ENCODE measurements around the gene HCLS1.
A peak's percentile ranks its signal among the peaks of the same experiment; 100 is the strongest.

The HCLS1 gene

DNA sequence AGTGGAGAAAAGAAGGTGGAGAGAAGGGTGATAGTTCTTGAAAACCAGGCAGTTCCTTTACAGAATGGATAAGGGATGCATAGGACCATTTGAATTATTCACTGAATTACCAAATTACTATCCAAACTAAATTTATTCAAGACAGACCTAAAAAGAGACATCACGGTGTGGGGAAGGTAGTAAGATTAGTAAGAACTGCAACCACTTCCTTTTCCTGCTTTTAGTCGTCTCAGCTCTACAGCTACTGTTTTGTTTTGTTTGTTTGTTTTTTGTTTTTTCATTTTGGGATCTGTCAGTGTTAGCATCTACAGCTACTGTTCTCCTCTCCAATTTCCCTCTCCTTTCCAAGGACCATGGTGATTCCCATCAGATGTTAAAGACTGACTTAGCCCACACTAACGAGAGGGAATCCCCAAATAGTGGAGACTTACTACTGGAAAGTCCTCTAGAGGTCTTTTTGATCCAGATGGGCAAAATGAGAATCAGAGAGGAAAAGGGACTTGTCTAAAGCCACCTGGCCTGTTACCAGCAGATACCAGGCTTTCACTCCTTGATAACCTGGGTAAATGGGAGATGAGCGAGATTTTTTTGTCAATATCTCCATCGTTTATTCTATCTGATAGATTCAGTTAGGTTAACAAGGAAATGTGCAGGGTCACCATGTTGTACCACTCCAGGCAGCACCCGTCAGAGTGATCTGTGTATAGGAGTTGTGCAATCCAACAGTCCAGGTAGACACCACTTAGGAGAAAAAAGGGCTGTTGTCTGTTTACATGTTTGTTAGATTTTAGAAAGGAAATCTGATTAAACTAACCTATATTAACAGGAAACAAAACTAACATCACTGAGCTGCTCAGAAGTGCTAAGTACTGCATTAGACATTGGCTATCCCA lies 6.0 kb downstream of the HCLS1 start:
- H3K9me3 ChIP-seq = no peaks in the 10 kb centered on the region
- H3K36me3 ChIP-seq = peaks cover 85% of the 10 kb centered on the region
- TF ChIP-seq, protein P1, sequence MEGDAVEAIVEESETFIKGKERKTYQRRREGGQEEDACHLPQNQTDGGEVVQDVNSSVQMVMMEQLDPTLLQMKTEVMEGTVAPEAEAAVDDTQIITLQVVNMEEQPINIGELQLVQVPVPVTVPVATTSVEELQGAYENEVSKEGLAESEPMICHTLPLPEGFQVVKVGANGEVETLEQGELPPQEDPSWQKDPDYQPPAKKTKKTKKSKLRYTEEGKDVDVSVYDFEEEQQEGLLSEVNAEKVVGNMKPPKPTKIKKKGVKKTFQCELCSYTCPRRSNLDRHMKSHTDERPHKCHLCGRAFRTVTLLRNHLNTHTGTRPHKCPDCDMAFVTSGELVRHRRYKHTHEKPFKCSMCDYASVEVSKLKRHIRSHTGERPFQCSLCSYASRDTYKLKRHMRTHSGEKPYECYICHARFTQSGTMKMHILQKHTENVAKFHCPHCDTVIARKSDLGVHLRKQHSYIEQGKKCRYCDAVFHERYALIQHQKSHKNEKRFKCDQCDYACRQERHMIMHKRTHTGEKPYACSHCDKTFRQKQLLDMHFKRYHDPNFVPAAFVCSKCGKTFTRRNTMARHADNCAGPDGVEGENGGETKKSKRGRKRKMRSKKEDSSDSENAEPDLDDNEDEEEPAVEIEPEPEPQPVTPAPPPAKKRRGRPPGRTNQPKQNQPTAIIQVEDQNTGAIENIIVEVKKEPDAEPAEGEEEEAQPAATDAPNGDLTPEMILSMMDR (IDR thresholded peaks at IDR 0.05) = no peak
- H3K4me1 ChIP-seq (ENCODE audit: control insufficient read depth in 1 of 2, insufficient read depth in 1 of 2, low read depth in 1 of 2, low read length in 1 of 2) = peaks cover 58 to 70% of the 10 kb centered on the region in 2 experiments
- peak overlapping the region; percentile 9 to 39 for H3K4me3 ChIP-seq (ENCODE audit: low read depth in 1 of 2, low read length in 1 of 2)
- peak overlapping the region; percentile 86 for H3K27ac ChIP-seq
- no peaks in the 10 kb centered on the region for H3K27me3 ChIP-seq

DNA sequence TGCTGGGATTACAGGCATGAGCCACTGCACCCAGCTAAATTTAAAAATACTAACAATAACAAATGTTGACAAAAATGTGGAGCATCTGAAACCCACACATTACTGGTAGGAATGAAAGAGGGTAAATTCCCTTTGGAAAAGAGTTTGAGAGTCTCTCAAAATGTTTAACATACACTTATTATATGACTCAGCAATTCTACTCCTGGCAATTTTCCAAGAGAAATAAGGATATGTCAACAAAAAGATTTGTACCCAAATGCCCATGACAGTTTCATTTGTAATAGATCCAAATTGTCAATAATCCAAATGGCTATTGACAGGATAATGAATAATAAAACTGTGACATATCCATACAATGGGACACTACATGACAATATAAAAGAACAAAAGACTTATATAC lies 9.0 kb downstream of the HCLS1 start:
- Histone ChIP-seq H3K36me3 (peaks cover 91% of the 10 kb centered on the region), H3K4me1 (ENCODE audit: control insufficient read depth in 1 of 2, insufficient read depth in 1 of 2, low read depth in 1 of 2, low read length in 1 of 2) (peaks cover 27 to 44% of the 10 kb centered on the region in 2 experiments), H3K27ac (peak overlapping the region; percentile 43), H3K9me3 (no peaks in the 10 kb centered on the region), H3K27me3 (no peaks in the 10 kb centered on the region), H3K4me3 (ENCODE audit: low read depth in 1 of 2, low read length in 1 of 2) (no peak overlapping the region)
- TF ChIP-seq, protein P1 (IDR thresholded peaks at IDR 0.05) = no peak

DNA sequence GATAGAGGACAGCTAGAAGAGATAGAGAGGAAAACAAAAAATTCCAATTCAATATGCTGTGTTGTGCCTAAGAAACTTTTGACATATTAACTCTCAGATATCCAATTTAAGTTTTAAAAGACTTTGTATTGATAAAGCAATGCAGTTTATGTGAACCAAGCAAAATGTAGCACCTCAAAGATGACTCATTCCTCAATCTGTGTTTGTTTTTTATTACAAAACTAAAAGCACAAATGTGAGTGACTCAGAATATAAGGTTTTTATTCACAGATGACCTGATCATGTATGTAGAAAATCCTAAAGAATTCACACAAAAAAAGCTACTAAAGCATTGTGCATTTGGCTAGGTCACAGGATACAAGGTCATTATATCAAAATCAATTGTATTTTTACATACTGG lies 11.1 kb downstream of the HCLS1 start:
- Histone ChIP-seq H3K36me3 (peaks cover 86% of the 10 kb centered on the region), H3K27me3 (no peaks in the 10 kb centered on the region), H3K4me1 (ENCODE audit: control insufficient read depth in 1 of 2, insufficient read depth in 1 of 2, low read depth in 1 of 2, low read length in 1 of 2) (peaks cover 19 to 34% of the 10 kb centered on the region in 2 experiments), H3K27ac (peak overlapping the region; percentile 35), H3K9me3 (no peaks in the 10 kb centered on the region), H3K4me3 (ENCODE audit: low read depth in 1 of 2, low read length in 1 of 2) (no peak overlapping the region)
- TF ChIP-seq, protein P1 (IDR thresholded peaks at IDR 0.05) = no peak

DNA sequence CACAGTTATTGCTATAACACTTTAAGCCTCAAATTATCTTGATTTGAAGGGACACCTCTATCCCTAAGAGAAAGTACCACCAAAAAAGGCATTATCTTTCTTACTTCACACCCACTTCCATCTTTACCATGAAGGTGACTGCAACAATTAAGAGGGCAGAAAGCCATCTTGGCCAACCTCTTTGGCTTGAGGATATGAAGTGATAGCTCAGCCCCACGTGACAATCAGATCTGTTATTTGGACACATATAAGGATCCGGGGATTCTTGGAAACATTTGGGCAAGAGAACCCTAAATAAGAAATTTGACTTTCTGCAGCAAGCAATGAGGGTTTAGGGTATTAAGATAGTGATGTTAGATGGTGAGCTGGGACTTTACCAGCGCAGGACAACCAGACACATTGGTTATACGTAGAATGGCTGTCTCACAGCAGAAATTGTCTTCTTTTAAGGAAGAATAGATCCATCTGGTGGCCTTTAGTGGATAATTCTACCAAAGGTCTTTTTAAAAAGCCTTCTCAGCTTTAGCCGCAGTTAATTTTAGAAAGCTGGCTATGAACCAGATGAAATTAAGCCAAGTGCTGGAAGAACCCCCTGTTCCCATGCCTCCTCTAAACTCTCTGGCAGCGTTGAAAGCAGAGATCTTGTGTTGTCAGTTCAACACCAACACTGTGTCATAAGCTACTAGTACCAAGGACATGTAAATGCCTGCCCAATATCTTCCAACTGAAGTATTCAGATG lies 12.3 kb downstream of the HCLS1 start:
- TF ChIP-seq, protein P1 (IDR thresholded peaks at IDR 0.05) = no peak
- Histone ChIP-seq H3K27ac (peak overlapping the region; percentile 37), H3K27me3 (no peaks in the 10 kb centered on the region), H3K9me3 (no peaks in the 10 kb centered on the region), H3K4me1 (ENCODE audit: control insufficient read depth in 1 of 2, insufficient read depth in 1 of 2, low read depth in 1 of 2, low read length in 1 of 2) (peaks cover 6 to 21% of the 10 kb centered on the region in 2 experiments), H3K4me3 (ENCODE audit: low read depth in 1 of 2, low read length in 1 of 2) (no peak overlapping the region), H3K36me3 (peaks cover 86% of the 10 kb centered on the region)

DNA sequence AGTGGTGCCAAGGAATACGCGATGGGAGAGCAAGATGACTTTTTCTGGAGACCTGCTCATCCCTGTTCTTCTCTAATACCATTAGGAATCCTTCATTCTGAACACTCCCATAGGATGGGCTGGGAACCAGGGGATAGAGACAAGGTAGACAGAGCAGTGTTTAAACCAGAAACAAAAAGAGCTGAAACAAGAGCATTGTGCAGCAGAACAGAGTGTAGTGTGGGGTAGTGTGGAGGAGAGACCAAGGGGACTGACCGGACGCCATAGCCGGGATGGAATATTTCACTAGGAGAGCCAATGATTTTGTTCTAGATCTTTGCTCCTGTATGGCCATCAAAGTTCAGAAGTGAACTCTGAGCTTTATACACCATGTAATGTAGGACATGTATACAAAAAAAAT lies 15.6 kb downstream of the HCLS1 start:
- no peaks in the 10 kb centered on the region for H3K9me3 ChIP-seq
- TF ChIP-seq, protein P1 (IDR thresholded peaks at IDR 0.05) = no peak
- no peaks in the 10 kb centered on the region for H3K27me3 ChIP-seq
- H3K36me3 ChIP-seq = peaks cover 86% of the 10 kb centered on the region
- H3K4me1 ChIP-seq (ENCODE audit: control insufficient read depth in 1 of 2, insufficient read depth in 1 of 2, low read depth in 1 of 2, low read length in 1 of 2) = no peaks in the 10 kb centered on the region
- H3K27ac ChIP-seq = peak overlapping the region; percentile 16
- H3K4me3 ChIP-seq (ENCODE audit: low read depth in 1 of 2, low read length in 1 of 2) = no peak overlapping the region
